GM23338 (cell line): ENCODE results near the gene SLC8A1. TPM values are rescaled to one million over a fixed set of nuclear protein-coding genes. Genes with fewer than 3 reads are reported as not detected.

Experiments used
- ATAC-seq: fragments of 200-7000 bp; cut with Tn5 transposase; 3 replicates; pipeline ENCODE4 v1.9.1; 2020
- DNase-seq: peaks from one replicate; pipeline ENCODE4 v3.0.0-alpha.2; 2015; ENCODE audit warnings: low spot score
- H2AFZ ChIP-seq: fragments of 200-600 bp; sonication (generic); 2 replicates; pipeline ENCODE4 v1.8.0; 2016; ENCODE audit warnings: antibody characterized with exemption, mild to moderate bottlenecking, moderate library complexity
- H3F3A ChIP-seq: fragments of 200-600 bp; sonication (generic); replicated peaks from 2 replicates; pipeline ENCODE4 v1.8.0; 2017; ENCODE audit warnings: antibody characterized with exemption, mixed run types, low read depth
- H3K27ac ChIP-seq: fragments of 200-600 bp; sonication (generic); 2 replicates; pipeline ENCODE4 v1.6.1; 2016; ENCODE audit warnings: low read depth
- H3K27me3 ChIP-seq: fragments of 200-600 bp; sonication (generic); 2 replicates; pipeline ENCODE4 v1.8.0; 2016; ENCODE audit warnings: mild to moderate bottlenecking, mixed run types, moderate library complexity; ENCODE audit not compliant: insufficient read depth
- H3K36me3 ChIP-seq: fragments of 200-600 bp; sonication (generic); 2 replicates; pipeline ENCODE4 v1.8.0; 2016; ENCODE audit warnings: mild to moderate bottlenecking; ENCODE audit not compliant: insufficient read depth
- H3K4me1 ChIP-seq: fragments of 200-600 bp; sonication (generic); 2 replicates; pipeline ENCODE4 v1.8.0; 2016; ENCODE audit warnings: mild to moderate bottlenecking, moderate library complexity; ENCODE audit not compliant: insufficient read depth
- H3K4me2 ChIP-seq: fragments of 200-600 bp; sonication (generic); 2 replicates; pipeline ENCODE4 v1.7.1; 2017; ENCODE audit warnings: mixed run types
- H3K4me3 ChIP-seq: fragments of 200-600 bp; sonication (generic); 2 replicates; pipeline ENCODE4 v1.6.1; 2016; ENCODE audit warnings: mixed run types
- H3K79me2 ChIP-seq: fragments of 200-600 bp; sonication (generic); replicated peaks from 2 replicates; pipeline ENCODE4 v1.8.0; 2017; ENCODE audit warnings: mild to moderate bottlenecking; ENCODE audit not compliant: insufficient read depth
- H3K9me2 ChIP-seq: fragments of 200-600 bp; sonication (generic); 2 replicates; pipeline ENCODE4 v1.8.0; 2017; ENCODE audit not compliant: insufficient read depth
- H4K20me1 ChIP-seq: fragments of 200-600 bp; sonication (generic); replicated peaks from 2 replicates; pipeline ENCODE4 v1.8.0; 2017; ENCODE audit warnings: mild to moderate bottlenecking; ENCODE audit not compliant: insufficient read depth
- H3K27ac Mint-ChIP-seq: 2 replicates; pipeline ENCODE4 v1.8.0; 2020; ENCODE audit warnings: inconsistent platforms, mild to moderate bottlenecking, moderate library complexity, mixed read lengths
- H3K27me3 Mint-ChIP-seq: 3 replicates; pipeline ENCODE4 v1.8.0; 2022; ENCODE audit warnings: low read depth, mild to moderate bottlenecking, moderate library complexity, mixed read lengths, inconsistent platforms; ENCODE audit not compliant: insufficient read depth, poor library complexity
- H3K36me3 Mint-ChIP-seq: 3 replicates; pipeline ENCODE4 v1.8.0; 2021; ENCODE audit warnings: low read depth, mild to moderate bottlenecking, inconsistent platforms, moderate library complexity, mixed read lengths
- H3K4me1 Mint-ChIP-seq: 3 replicates; pipeline ENCODE4 v1.8.0; 2020; ENCODE audit warnings: mild to moderate bottlenecking, inconsistent platforms, mixed read lengths
- H3K4me3 Mint-ChIP-seq: 3 replicates; pipeline ENCODE4 v1.8.0; 2021; ENCODE audit warnings: moderate library complexity, mild to moderate bottlenecking, inconsistent platforms, mixed read lengths
- H3K9me3 Mint-ChIP-seq: 3 replicates; pipeline ENCODE4 v1.8.0; 2020; ENCODE audit warnings: moderate library complexity, mild to moderate bottlenecking, inconsistent platforms, mixed read lengths
- CREB1 ChIP-seq: fragments of 250-450 bp; sonication (Bioruptor Pico); IDR thresholded peaks from 2 replicates; pipeline ENCODE4 v1.5.0; 2020; ENCODE audit warnings: low read depth, mild to moderate bottlenecking, moderate library complexity
- CTCF ChIP-seq, 2 experiments: fragments of 200-600 bp in 1 of 2; sonication (generic) in 1 of 2; conservative IDR thresholded peaks; 2 replicates each; pipeline versions ENCODE4 v1.5.1 to v1.6.1; 2016 to 2017; ENCODE audit warnings: antibody characterized with exemption in 2 of 2, low read depth in 2 of 2, mild to moderate bottlenecking in 2 of 2, moderate library complexity in 1 of 2
- ETS1 ChIP-seq: IDR thresholded peaks from 2 replicates; pipeline ENCODE4 v1.6.1; 2016; ENCODE audit warnings: antibody characterized with exemption
- EZH2phosphoT487 ChIP-seq: fragments of 200-600 bp; sonication (generic); IDR thresholded peaks from one replicate; pipeline ENCODE4 v1.8.1; 2018; ENCODE audit warnings: antibody characterized with exemption; ENCODE audit not compliant: unreplicated experiment
- JUNB ChIP-seq: IDR thresholded peaks from one replicate; pipeline ENCODE4 v1.6.1; 2016; ENCODE audit warnings: antibody characterized with exemption; ENCODE audit not compliant: unreplicated experiment
- NANOG ChIP-seq: IDR thresholded peaks from 2 replicates; pipeline ENCODE4 v1.6.1; 2016; ENCODE audit warnings: antibody characterized with exemption, borderline replicate concordance
- POLR2AphosphoS5 ChIP-seq: IDR thresholded peaks from 2 replicates; pipeline ENCODE4 v1.6.1; 2016; ENCODE audit warnings: antibody characterized with exemption, low read depth
- ZNF114 ChIP-seq: fragments of 250-450 bp; sonication (Bioruptor Pico); IDR thresholded peaks from 2 replicates; pipeline ENCODE4 v1.5.0; 2020; ENCODE audit warnings: mild to moderate bottlenecking, moderate library complexity
- ZNF462 ChIP-seq: fragments of 250-450 bp; sonication (Bioruptor Pico); IDR thresholded peaks from 2 replicates; pipeline ENCODE4 v1.5.0; 2020; ENCODE audit warnings: mild to moderate bottlenecking, moderate library complexity
- polyA plus RNA-seq: library from polyadenylated mRNA; unstranded; fragments of >200 nt; fragmentation: Nextera tagmentation; extraction: Ambion mirVana; gene quantifications from 2 replicates; pipeline ENCODE4 v1.2.1, GENCODE V29; 2016
- total RNA-seq: library from RNA; depleted of rRNA; stranded (reverse); fragments of >200 nt; shearing (Covaris generic); gene quantifications from 2 replicates; pipeline ENCODE4 v1.2.3, GENCODE V29; 2014

Gene SLC8A1
- total and polyA plus RNA-seq, 2 experiments from 2014 or later = 2.5 to 3.3 TPM

- ATAC-seq = no peak
- TF ChIP-seq ZNF462 (CRISPR knock-in tag) (no peak), ZNF114 (CRISPR knock-in tag) (no peak), CREB1 (no peak), CTCF (conservative IDR thresholded peaks at IDR 0.05; ENCODE audit: low read depth in 2 of 2) (no peak), ETS1 (no peak), POLR2AphosphoS5 (no peak), JUNB (no peak), NANOG (no peak), EZH2phosphoT487 (no peak)
- H3K36me3 Mint-ChIP-seq = peaks cover 8% of the 10 kb centered on the region
- Histone ChIP-seq H2AFZ (no peak overlapping the region), H3K4me2 (no peak overlapping the region), H3K79me2 (no peaks in the 10 kb centered on the region), H3K4me1 (no peaks in the 10 kb centered on the region), H3F3A (no peaks in the 10 kb centered on the region), H3K36me3 (0 out of 2 replicates have a peak, but pooled peaks cover 5% of the 10 kb centered on the region), H3K27me3 (no peaks in the 10 kb centered on the region), H3K4me3 (no peak overlapping the region), H3K27ac (no peak overlapping the region), H3K9me2 (no peaks in the 10 kb centered on the region; the same call in 1 of the 2 replicates), H4K20me1 (no peaks in the 10 kb centered on the region)
- peaks cover 11% of the 10 kb centered on the region; the same call in 2 of the 3 replicates for H3K9me3 Mint-ChIP-seq
- no peaks in the 10 kb centered on the region for H3K4me1 Mint-ChIP-seq
- peaks cover 2% of the 10 kb centered on the region for H3K27me3 Mint-ChIP-seq
- DNase-seq = no peak
- no peak overlapping the region for H3K4me3 Mint-ChIP-seq
- no peak overlapping the region for H3K27ac Mint-ChIP-seq
Measured at GRCh38 chr2:40384714-40385113, 67.2 kb downstream of the SLC8A1 start.
